T-helper 1 cell treated with Interleukin-12 subunit alpha and Interleukin-12 subunit beta and Interleukin-4 antibody, amounts not matched to agents 30 ng/mL and 1 ng/mL, for 36 hours (primary cell): ENCODE measurements around the gene LARGE1. TPM values are rescaled to one million over a fixed set of nuclear protein-coding genes. Genes with fewer than 3 reads are reported as not detected.

Source experiments
- intact Hi-C: fragments of 100-400 bp; cut with micrococcal nuclease; formaldehyde crosslinking; loops from one replicate; pipeline ENCODE4 v1.15.1; 2024
- total RNA-seq: library from RNA; stranded (reverse); gene quantifications from 2 replicates; pipeline ENCODE4 v1.2.3, GENCODE V29; 2022

Gene LARGE1
- total RNA-seq, 1 donor from 2014 or later: 0.32 TPM

DNA sequence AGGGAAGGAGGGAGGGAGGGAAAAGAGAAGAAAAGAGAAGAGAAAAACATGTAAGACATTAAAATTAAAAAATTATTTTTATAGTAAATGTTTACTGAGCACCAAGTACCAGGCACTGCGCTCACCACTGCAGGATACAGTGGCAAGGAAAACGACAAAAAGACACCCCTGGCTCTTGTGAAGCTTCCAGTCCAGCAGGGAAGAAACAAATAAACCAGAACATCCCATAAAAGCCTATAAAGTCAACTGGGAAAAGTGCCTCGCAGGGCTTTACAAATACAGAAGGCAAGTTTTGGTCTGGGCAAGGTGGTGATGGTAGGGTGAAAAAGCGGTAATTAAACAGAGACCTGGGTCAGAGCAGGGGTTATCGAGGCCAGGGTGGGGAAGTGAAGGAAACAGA is 33.6 kb downstream of the LARGE1 start:
- intact Hi-C loops: no loop called here

DNA sequence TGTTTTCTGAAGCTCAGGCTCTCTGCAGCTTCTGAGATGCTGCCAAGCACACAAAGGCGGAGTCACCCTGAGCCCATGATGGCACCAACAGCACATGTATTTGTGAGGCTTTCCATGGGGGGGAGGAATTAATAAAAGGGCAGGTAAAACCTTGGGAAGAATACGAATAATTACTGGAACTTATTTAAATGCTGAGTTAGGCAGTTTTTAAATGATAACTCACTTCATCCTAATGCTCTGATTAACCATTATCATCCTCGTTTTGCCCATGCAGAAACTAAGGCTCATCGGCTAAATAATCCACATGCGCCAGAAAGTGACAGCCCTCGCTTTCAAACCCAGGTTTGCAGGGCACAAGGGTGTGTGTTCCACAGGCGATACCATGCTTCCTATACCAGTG is 35.4 kb downstream of the LARGE1 start:
- intact Hi-C loops: no loop called here

DNA sequence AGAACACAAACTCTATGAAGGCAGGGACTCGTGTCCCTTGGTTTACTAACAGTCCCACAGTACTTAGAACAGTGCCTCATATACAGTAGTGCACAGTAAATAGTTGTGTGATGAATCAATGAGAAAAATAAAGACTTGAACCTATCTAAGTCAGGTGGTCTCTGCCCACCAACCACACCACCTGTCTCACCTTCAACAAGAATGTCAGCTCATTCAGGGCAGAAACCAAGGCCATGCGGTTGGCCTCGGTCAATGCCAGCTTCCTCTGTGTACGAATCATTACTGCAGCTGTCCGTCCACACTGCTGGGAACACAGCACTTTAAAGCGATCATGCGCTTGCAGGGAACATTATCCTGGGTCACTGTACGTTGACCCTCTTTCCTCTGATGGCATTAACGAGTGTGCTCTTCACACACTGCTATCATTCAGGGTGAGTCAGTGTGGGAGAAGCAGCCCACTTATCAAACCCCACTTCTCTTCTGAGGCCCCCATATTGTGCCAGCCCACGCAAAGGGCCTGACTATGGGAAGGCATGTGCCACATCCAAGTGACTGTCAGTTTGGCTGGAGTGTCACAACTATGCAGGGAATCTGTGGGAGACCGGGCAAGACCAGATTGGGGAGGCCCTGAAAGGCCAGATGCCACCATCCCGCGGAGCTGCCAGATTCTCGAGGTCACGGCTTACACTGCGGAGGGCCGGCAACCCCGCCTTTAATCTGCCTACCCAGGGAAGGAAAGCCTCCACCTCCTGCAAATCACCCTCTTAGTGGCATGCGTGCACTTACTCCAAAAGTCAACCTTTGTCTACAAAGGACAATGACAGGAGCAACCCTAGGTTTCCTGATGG is 36.1 kb downstream of the LARGE1 start:
- intact Hi-C loops: no loop called here

DNA sequence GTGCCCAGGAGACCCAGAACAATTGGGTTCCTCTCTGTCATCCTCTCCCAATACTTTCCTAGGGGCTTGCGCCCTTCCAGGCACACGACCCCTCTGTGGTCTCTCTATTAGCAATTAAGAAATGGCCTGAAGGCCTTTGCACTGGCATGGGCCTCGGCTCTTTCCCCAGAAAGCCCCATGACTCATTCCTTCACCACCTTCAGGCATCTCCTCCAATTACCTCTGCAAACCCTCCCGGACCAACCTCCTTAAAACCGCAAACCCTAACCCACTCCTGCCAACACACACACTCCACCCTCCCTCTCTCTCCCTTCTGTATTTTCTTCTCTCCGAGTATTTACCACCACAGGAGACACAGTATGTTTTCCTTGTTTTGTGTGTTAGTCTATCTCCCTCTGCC is 36.7 kb downstream of the LARGE1 start:
- intact Hi-C loops: no loop called here

DNA sequence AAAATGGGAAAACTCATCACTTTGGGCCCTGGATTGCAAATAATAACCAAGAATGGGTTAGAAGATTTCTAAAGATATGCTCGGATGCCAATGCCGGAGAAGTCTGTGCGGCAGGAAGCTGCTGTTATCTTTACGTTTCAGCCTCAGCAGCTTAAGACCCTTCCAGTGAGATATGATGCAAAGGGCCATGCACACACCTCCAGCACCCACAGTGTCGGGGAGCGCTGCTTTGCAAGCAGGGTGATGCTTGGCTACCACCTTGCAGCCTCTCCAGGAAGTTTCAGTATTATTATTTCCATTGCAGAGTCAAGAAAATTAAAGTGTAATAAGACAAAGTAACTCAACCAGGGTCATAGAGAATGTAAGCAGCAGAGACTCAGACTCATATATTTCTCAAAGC is 37.3 kb downstream of the LARGE1 start:
- intact Hi-C loops: no loop called here

DNA sequence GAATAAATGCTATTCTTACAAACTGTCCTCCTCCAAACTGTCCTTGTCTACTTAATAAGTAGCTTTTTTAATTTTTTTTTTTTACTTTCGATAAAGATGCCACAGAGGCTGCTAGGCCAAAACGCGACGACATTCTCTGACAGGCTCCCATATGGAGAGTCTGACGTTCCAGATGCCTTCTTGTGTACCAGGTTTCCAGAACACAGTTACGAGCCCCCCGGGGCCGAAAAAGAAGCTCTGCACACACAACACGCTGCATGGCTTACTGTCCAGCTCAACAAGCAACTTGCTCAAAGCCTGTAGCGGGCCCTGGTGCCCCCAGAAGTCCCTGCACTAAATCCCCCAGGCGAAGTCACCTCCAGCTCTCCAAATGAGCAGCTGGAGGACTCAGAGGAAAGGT is 39.3 kb downstream of the LARGE1 start:
- intact Hi-C loops: no loop called here

DNA sequence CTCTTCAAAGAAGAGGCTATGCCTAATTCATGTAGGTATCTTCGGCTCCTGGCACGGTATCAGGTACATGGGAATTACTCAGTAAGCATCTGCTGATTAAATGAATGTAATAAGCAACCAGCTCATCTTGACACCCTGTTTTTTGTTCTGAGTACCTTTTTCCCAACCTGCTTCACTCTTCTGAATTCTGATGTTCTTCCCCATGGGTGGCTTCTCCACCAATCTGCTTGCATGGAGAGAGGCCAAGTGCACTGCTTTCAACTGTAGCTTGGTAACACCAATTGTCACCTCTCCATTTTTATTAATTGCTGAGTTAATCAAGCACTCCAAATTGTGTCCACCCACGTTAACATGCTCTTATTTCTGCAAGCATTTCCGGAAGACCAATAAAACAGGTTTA is 40.5 kb downstream of the LARGE1 start:
- intact Hi-C loops: no loop called here

DNA sequence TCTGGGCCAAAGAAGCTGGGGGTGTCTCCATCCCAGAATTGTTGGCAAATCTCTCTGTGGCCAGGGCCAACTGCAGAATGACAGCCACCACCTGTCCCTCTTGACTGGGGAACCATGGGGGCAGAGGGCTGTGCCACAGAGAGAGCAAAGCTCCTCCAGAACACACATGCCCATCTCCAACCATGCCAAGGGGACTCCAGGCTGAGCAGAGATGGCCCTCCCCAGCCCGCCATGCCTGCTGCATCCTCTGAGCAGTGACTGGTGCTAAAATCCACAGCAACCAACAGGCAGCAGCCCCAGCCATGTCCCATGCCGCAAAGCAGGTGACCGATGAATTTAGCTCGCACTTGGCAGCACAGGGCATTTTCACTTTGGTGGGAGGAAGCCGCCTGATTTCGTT is 45.0 kb downstream of the LARGE1 start:
- intact Hi-C loops: no loop called here

DNA sequence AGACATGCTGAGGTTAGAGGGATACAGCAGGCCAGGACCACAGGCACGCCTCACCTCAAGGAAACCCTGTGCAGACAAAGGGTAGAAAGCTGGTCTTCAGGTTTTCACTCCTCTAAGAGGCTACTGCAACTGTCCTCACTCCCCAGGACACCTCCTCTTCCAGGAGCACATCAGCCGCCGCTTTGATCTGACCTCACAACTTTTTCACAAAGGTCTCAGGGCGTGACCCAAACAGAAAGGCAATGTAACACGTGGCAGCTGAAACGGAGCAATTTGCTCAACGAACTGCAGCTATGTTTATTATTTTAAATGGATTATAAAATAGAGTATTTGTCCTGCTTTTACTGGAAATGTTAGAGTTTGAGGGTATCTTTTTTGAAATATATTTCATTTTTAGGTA is 46.1 kb downstream of the LARGE1 start:
- intact Hi-C loops: no loop called here

DNA sequence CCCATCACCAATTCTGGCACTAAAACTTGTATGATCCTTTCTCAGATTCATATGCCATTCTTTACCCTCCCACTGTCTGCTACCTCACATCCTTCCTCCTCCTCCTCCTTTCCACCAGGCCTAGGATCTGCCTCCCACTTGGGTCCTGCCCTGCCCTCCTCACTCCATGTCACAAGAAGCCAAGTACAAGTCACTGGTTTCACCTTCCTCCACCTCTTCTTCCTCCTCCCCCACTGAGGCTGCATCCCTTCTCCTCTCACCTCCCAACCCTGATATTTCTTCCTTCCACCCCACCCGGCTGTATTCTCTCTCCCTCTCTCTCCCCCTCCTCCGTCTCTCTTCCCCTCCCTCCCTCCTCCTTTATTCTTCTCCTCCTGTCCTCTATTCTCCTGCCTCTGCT is 46.6 kb downstream of the LARGE1 start:
- intact Hi-C loops: no loop called here

DNA sequence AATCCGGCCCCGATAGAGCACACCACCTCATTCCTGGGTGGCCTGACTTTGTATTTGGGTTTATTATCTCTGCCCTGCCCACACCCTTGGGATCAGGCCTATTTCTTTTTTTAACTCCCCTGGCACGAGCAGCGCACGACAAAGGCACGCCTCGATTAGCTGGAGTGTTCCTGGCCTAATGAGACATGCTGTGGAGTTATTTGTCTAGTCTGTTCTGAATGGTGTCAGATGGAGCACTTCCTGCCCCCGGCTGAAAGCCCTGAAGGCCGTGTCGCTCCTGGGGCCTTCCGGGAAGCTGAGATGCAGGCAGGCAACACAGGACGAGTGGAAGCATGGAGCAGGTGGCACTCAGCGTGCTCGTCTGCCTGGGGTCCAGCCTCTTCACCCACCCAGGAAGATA is 47.1 kb downstream of the LARGE1 start:
- intact Hi-C loops: no loop called here

DNA sequence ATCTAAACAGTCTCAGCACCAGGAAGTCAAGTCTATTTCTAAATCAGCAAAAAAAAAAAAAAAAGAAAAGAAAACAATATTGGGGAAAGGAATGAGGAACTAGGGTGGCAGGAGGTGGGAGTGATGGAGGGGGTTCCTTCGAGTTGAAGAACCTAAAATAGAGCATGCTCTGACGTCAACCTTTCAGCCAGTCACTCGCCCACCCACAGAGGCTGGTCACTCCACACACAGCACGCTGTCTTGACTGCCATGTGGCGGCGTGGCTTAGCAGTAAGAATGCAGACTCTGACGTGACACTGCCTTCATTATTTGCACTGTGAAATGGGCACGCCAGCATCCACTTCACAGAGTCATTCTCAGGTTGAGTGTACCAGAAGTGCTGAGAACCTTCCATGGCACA is 48.3 kb downstream of the LARGE1 start:
- intact Hi-C loops: no loop called here

DNA sequence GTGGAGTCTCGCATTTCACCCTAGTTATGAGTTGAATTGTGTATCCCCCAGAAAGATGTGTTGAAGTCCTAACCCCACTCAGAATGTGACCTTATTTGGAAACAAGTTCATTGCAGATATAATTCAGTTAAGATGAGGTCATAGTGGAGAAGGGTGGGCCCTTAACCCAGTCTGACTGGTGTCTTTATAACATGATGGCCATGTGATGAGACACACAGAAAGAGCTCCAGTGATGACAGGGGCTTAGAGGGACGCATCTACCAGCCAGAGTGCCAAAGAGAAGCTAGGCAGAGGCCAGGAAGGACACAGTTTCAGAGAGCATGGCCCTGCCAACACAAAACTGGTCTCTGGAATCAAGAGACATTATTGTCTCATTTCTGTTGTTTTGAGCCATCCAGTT is 50.3 kb downstream of the LARGE1 start:
- intact Hi-C loops: no loop called here

DNA sequence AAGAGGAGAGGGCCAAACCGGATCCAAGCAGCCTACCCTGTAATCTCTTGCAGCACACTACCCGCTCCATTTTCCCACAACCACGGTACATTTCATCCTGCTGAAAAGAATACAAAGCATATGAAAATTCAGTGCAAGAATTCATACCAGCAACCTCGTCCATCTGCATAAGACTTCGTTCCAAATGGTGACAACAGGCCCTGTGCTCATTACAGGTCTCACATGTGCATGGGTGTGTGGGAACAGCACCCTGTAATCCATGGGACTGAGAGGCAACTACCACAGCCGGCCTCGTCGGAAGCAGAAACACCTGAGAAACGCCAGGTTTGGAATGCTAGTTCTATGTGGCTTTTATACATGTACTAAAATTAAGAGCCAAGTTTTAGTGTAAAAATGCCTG is 52.3 kb downstream of the LARGE1 start:
- intact Hi-C loops: no loop called here

DNA sequence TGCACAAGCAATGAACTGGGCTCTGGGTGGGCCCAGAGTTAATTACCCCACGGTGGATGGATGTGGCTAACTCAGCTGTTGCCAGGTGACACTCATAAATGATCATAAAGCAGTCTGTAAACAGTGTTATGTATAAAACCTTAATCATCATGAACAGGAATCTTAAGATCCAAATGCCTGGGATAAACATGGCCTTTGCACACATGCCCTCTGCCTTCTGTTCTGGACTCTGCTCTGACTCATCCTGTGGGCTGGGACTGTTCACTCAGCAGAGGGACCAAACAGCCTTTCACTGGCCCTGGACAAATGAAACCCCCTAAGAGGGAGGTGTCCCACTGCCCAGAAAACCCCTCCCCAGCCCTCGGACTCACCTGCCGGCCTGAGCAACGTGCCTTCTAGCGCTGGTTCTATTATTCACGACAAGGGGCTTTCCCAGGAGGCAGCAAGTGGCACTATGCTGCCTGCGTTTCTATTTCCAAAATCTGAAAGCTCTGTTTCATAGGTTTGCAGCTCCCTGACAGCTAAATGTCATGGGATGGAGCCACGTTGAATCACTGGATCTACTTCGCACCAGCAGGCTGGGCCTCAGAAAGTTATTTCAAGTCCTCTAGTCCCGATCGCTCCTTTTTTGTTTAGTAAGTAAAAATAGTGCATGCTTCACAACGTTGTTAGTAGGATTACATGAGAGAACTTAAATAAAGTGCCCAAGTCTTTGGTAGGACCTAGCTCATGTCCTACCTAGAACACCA is 53.0 kb downstream of the LARGE1 start:
- intact Hi-C loops: no loop called here

DNA sequence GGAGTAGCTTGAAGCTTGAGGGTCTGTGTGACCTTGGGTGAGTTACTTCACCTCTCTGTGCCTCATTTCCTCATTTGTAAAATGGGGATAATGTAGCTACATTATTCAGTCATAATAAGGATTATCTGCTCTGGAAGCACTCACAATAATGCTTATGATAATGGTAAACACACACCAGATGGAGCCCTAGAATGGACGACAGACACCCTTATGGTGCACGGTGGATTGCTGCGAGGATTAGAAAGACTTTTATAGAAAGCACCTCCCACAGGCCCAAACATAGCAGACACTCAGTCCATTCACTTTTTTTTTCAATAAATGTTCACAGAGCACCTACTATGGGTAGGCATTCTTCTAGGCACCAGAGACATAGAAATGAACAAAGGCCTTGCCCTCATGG is 53.8 kb downstream of the LARGE1 start:
- intact Hi-C loops: no loop called here

DNA sequence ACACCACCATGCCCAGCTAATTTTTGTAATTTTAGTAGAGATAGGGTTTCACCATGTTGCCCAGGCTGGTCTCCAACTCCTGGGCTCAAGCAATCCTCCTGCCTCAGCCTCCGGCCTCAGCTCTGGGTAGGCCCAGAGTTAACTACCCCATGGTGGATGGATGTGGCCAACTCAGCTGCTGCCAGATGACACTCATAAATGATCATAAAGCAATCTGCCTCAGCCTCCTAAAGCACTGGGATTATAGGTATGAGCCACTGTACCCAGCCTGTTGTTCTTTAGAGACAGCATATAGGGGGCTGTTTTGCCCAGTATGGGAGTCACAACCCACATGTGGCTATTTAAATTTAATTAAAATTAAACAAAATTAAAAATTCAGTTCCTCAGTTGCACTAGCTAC is 54.3 kb downstream of the LARGE1 start:
- intact Hi-C loops: no loop called here

DNA sequence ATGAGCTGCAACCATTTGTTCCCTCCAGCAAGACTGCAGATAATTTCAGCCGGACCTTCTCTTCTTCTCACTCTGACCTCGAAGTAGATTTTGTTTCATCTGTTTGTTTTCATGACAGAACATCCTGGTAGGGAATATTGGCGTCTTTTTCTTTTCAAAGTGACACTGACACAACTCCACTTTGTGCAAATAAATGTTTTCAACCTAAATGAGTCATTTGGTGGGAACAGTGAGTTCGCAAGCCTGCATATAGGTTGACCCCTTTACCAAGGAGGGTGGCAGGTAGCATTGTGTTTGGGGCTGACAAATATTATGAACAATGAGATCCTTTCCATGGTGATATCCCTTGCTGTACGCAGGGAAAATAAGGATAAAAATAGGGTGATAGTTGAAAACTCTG is 55.0 kb downstream of the LARGE1 start:
- intact Hi-C loops: no loop called here

DNA sequence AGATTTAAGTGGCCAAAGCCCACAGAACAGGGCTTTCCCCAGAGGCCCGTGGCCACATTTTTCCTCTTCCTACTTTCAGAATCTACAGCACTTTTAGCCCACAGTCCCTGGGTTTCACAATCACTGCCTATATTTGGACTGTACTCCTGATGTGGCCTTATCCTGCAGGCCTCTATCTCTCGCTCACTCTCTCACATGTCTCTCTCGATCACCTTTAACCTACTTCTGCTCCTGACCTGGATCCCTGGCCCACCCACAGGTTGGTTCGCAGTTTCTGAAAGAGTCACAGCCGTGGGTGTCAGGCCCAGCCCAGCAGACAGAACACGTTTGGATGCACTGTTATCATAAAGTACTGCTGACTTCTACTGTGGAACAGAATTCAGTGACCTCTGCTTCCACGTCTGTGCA is 55.5 kb downstream of the LARGE1 start:
- intact Hi-C loops: no loop called here

DNA sequence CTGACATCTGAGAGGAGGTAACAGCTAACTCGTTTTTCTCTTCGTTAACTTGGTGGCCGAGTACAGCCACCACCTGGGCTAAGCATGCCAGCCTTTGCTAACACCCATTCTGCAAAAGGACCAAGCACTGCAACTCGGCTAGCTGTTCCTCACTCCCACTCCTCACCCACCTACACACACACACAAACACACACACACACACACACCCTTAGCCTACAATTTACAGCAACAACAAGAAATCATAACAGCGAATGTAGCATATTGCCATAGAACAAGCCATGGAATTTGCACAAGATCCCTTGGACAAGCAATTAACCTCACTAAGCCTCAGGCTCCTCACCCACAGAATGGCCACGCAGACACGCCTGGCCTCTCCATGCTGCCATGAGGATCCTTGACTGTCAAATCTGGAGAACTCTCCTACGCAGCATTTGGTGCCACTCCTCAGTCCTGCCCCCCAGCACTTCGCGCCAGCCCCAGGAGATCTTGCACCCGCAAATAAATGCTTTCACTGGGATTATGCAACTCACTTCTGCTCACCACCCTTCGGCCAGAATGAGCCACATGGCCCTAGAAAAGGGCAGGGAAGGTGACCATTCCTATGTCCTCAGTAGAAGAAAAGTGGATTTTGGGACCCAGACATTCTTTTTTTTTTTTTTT is 58.9 kb downstream of the LARGE1 start:
- intact Hi-C loops: no loop called here

DNA sequence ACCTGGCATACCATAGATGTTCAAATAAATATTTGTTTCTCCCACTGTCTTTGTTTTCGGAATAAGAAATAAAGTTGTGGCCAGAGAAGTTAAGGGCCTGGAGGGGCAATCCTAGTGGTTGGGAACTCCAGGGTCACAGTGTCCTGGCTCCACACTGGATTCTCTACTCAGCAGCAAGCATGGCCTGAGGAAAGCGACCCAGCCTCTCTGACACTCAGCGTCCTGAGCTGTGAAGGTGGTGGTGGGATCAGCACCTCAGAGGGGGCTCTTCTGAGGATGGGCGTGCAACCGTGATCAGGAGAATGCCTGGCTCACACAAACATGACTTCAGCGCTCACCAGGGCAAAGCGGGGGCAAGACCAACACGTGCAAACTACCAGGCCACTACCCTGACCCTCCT is 59.9 kb downstream of the LARGE1 start:
- intact Hi-C loops: no loop called here

DNA sequence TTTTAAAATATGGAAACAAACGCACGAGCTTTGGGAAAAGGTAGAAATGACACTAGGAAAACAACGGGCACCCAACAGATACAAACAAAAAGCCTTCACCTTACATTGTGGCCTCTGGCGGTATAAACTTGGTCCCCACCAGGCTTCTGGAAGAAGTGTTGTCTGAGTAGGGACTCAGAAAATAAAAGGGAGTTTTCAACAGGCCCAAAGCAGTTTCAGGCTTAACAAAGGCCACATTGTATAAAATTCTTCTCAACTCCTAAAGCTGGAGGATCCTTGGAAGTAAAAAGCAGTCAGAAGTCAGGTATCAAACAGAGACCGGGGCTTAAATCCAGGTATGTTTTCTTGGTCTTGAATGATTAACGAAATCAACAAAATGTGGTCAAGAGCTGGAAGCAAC is 61.0 kb downstream of the LARGE1 start:
- intact Hi-C loops: no loop called here
